ENCODE measurements around the gene ARHGAP21. TPM values are rescaled to one million over a fixed set of nuclear protein-coding genes. Genes with fewer than 3 reads are reported as not detected.
A peak's percentile ranks its signal among the peaks of the same experiment; 100 is the strongest.

ARHGAP21 gene
- total RNA-seq, 1 experiment from 2014 or later, result 59.4 TPM

DNA sequence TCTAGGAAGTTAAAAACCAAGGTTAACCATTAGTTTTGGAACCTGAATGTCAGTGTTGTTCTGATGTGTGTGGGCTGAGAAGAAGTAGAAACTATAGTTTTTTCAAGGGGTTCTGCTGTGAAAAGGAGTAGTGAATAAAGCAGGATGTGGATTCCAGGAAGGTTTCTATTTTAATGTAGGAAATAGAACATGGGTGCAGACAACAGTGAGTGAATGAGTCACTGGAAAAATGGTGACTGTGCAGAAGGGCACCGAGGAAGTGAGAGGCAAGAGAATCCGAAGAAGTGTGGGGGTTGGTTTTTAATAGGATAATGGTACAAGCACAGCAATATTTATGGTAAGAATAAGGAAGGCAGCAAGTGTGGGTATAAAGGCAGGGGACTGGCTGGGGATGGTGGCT lies 120.4 kb downstream of the ARHGAP21 start:
- H4K5ac ChIP-seq (ENCODE audit: insufficient read length, low read depth, low read length), result no peak overlapping the region
- no peak overlapping the region for H2BK120ac ChIP-seq (ENCODE audit: low read depth, low read length, poor library complexity, severe bottlenecking)
- H2BK20ac ChIP-seq (ENCODE audit: low read depth, low read length, poor library complexity, severe bottlenecking), result no peak overlapping the region
- no peak overlapping the region for H2AFZ ChIP-seq (ENCODE audit: low read length)
- no peak overlapping the region for H2AK5ac ChIP-seq (ENCODE audit: insufficient read length, low read length)
- no peak overlapping the region for H3K4ac ChIP-seq (ENCODE audit: low read depth, low read length)
- Mint-ChIP-seq H3K9me3 (no peaks in the 10 kb centered on the region), H3K27ac (peak overlapping the region in 1 of 3 experiments; percentile 11; a peak in 1 of 7 replicates), H3K27me3 (ENCODE audit: low read depth) (no peaks in the 10 kb centered on the region), H3K4me1 (no peaks in the 10 kb centered on the region), H3K36me3 (ENCODE audit: insufficient read depth in 1 of 3, low read depth in 3 of 3) (peaks cover 2 to 40% (median 24%) of the 10 kb centered on the region in 3 experiments; a peak in 6 of 7 replicates), H3K4me3 (no peak overlapping the region)
- no peaks in the 10 kb centered on the region for H3K79me1 ChIP-seq (ENCODE audit: insufficient read depth, low read depth, low read length, poor library complexity, severe bottlenecking)
- WGBS (ENCODE audit: extremely low coverage, insufficient read length, low lambda C conversion rate), result no CpG with 5 or more reads among the region's 2 CpGs
- no peak overlapping the region for H2BK12ac ChIP-seq (ENCODE audit: insufficient read length, low read depth, low read length)
- no peak for DNase-seq
- H3K9me3 ChIP-seq (ENCODE audit: control insufficient read depth, low read depth, low read length), result no peaks in the 10 kb centered on the region
- H3T11ph ChIP-seq (ENCODE audit: low read length), result no peak overlapping the region
- no peaks in the 10 kb centered on the region for H3K27me3 ChIP-seq (ENCODE audit: insufficient read depth, low read length)
- H3K23me2 ChIP-seq (ENCODE audit: insufficient read length, low read depth, low read length, poor library complexity, severe bottlenecking), result no peaks in the 10 kb centered on the region
- H3K4me2 ChIP-seq (ENCODE audit: insufficient read depth, insufficient read length, low read length), result no peak overlapping the region
- no peak overlapping the region for H3K23ac ChIP-seq (ENCODE audit: insufficient read length, low read depth, low read length)
- TF ChIP-seq, protein P1, sequence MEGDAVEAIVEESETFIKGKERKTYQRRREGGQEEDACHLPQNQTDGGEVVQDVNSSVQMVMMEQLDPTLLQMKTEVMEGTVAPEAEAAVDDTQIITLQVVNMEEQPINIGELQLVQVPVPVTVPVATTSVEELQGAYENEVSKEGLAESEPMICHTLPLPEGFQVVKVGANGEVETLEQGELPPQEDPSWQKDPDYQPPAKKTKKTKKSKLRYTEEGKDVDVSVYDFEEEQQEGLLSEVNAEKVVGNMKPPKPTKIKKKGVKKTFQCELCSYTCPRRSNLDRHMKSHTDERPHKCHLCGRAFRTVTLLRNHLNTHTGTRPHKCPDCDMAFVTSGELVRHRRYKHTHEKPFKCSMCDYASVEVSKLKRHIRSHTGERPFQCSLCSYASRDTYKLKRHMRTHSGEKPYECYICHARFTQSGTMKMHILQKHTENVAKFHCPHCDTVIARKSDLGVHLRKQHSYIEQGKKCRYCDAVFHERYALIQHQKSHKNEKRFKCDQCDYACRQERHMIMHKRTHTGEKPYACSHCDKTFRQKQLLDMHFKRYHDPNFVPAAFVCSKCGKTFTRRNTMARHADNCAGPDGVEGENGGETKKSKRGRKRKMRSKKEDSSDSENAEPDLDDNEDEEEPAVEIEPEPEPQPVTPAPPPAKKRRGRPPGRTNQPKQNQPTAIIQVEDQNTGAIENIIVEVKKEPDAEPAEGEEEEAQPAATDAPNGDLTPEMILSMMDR (conservative IDR thresholded peaks at IDR 0.05), result no peak
- H4K20me1 ChIP-seq (ENCODE audit: control insufficient read depth, insufficient read depth, insufficient read length), result no peaks in the 10 kb centered on the region
- no peak overlapping the region for H3K27ac ChIP-seq (ENCODE audit: insufficient read length, low read depth, low read length)
- H3K14ac ChIP-seq (ENCODE audit: insufficient read depth, low read length), result no peak overlapping the region
- H3K79me2 ChIP-seq (ENCODE audit: insufficient read depth, low read length), result no peaks in the 10 kb centered on the region
- no peak overlapping the region for H2BK15ac ChIP-seq (ENCODE audit: low read depth, low read length)
- H4K8ac ChIP-seq (replicated peaks; ENCODE audit: insufficient read length, low read depth, low read length), result no peak overlapping the region
- H2BK5ac ChIP-seq (ENCODE audit: insufficient read length, low read length), result no peak overlapping the region
- no peaks in the 10 kb centered on the region for H3K4me1 ChIP-seq (ENCODE audit: insufficient read depth, low read length)
- no peak overlapping the region for H3K56ac ChIP-seq (ENCODE audit: insufficient read length, low read depth, low read length)
- no peak overlapping the region for H3K18ac ChIP-seq (ENCODE audit: insufficient read length, low read depth, low read length)
- H3K9ac ChIP-seq (ENCODE audit: extremely low read depth, insufficient read length, low read length), result no peak overlapping the region
- H4K91ac ChIP-seq (ENCODE audit: insufficient read length, low read depth, low read length), result no peak overlapping the region

All from H9 (cell line).